Stimulated activated CD4-positive, alpha-beta T cell treated with anti-CD3 and anti-CD28 coated beads, Interleukin-12 subunit alpha, Interleukin-12 subunit beta, amount 100 ng/mL, for 48 hours (primary cell): ENCODE data around the gene RGS7.
"Not testable (repeated sequence)": the region's sequence is repeated elsewhere in the genome, so short reads cannot be mapped to it uniquely, and the experiment has no call there.

ENCODE experiments used
- DNase-seq, 3 donors: peaks; one replicate each; pipeline ENCODE4 v3.0.0-alpha.2; 2020; ENCODE audit warnings: low read depth in 2 of 3, low spot score in 1 of 3

RGS7 gene

DNA sequence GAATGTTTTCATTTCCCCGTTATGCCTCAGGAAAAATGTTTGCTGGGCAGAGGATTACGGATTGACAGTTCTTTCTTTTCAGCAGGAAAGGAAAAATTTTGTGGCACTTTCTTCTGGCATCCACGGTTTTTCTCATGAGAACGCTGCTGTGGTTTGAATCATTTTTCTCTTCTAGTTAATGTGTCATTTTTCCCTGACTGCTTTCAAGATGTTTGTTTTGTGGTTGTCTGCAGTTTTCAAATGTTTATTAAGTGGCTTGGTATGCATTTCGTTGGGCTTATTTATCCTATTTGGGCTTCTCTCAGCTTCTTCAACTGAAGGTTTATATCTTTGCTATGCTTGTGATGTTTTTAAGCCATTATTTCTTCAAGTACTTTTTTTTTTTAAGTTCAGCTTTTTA is 359.0 kb downstream of the RGS7 start:
- no peak for DNase-seq

DNA sequence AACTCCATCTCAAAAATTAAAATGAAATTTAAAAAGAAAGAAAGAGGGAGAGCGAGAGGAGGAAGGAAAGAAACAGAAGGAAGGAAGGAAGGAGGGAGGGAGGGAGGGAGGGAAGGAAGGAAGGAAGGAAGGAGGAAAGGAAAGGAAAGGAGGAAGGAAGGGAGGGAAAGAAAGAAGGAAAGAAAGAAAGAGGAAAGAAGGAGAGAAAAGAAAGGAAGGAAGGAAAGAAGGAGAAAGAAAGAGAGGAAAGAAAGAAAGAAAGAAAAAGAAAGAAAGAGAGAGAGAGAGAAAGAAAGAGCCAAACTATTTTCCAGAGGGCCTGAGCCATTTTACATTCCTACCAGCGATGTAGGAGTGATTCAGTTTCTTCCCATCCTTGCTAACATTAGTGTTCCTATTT is 364.0 kb downstream of the RGS7 start:
- no peak for DNase-seq

DNA sequence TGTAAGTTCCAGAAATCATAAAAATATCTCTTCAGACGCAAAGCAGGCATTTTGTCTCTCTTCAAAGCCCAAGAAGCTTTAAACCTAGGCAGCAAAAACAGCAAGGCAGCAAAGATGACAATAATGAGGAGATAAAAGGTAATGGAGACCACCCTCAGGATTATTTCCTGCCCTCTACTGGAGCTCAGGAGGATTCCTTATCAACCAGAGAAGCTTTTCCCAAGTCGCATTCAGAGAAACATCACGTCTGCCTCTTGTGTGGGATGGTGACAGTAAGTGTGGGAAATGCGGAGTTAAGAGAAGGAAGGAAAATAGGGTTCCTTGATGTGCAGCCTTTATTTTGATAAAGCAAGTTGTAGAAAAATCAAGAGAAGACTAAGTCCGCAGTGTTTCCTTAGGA is 365.8 kb downstream of the RGS7 start:
- no peak for DNase-seq

DNA sequence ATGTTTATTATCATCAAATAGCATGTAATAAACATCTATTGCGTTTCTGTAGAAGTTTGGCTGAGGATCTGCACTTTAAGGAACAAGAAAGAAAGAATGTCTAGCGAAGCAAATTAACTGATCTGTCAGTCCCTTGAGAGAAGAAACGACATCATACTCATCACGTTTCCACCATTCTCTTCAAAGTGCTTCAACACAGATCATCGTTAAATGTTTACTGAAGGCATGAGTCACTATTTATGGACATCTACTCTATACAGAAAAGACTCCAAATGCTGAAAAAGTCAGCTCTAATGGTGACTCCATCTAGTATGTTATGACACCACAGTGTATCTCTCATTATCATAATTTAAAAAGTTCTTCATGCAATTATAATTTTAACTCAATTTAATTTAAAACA is 369.1 kb downstream of the RGS7 start:
- no peak for DNase-seq

DNA sequence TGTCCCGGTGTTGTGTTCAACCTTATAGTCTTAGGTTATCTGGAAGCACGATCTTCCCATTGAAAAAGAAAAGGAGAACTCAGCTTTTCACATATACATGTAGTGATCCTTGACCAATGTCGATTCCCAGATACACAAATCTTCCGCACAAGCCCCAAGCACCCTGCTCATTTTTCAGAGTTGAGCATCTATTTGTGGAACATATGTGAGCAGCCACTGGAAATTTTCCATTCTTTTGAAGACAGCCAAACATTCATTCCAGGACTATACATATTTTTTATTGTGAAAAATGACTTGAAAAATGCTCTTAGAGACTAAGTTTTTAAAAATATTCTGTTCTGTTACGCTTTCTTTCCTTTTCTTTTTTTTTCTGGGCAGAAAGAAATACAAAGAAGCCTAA is 371.9 kb downstream of the RGS7 start:
- no peak for DNase-seq

DNA sequence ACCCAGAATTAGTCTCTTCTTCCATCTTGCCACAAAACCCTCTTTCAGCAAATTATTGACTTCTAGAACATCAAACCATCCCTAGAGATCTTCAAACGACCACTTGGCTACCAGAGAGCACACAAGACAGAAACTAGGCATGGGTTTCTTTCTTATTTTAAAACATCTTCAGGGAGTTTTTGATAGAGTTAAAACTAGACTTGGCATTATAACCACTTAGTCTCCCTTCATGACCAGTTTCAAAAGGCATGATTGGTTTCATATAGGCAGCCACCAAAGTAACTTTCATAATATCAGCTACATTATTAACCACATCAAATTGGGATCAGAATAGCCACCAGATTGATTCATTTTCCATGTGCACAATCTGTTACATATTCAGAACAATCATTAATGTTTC is 376.7 kb downstream of the RGS7 start:
- DNase-seq: no peak

DNA sequence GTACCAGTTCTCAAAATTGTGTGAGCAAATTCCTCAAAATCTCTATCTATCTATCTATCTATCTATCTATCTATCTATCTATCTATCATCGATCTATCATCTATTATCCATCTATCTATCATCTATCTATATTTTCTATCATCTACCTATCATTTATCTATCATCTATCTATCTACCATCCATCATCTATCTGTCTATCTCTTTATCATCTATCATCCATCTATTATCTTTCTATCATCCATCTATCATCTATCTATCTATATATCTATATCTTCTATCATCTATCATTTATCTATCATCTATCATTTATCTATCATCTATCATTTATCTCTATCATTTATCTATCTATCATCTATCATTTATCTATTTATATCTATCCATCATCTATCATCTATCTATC is 380.3 kb downstream of the RGS7 start:
- no peak for DNase-seq

DNA sequence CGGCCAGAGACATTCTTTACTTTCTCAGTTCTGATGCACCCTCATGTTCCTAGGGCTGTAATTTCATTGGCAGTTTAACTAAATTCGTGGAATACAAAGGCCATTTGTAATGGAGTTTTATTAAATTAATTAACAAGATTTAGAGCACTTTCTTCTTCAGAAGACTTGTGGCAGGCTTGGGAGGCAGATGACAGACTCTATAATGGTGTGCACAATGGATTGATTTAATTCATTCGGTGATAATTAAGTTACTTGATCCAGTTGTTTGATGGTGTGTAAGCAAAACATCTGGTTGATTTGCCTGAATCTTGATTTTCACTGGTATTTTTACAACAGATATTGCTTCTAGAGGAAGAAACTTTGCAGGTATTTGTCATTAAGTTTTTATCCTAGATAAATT is 383.1 kb downstream of the RGS7 start:
- no peak for DNase-seq

DNA sequence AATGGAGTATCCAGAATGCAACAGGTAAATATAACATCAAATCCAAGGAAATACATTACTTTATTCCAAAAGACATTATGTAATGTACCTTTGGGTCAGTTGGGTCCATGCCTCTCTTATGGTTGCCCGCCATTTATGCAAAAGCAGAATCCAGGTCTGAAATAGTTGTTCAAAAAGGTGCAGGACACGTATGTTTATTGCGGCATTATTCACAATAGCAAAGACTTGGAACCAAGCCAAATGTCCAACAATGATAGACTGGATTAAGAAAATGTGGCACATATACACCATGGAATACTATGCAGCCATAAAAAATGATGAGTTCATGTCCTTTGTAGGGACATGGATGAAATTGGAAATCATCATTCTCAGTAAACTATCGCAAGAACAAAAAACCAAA is 384.9 kb downstream of the RGS7 start:
- DNase-seq: not testable (repeated sequence)

DNA sequence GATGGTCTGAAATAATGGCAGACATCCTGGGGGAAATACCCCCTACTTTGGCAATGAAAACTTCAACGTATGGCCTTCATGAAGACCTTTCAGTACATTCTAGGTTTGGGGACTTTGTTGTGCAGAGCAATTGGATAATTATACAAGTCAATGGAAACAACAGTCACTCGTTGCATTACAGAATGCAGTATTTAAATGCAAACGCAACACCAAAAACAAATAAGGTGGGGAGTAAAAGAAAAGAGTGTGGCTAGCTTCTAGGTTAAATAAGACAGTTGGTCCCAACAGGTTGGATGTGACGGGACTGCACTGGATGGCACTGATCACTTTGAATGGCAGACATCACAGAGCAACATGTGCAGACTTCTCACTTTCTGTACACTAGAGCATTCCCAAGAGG is 386.8 kb downstream of the RGS7 start:
- DNase-seq: no peak

DNA sequence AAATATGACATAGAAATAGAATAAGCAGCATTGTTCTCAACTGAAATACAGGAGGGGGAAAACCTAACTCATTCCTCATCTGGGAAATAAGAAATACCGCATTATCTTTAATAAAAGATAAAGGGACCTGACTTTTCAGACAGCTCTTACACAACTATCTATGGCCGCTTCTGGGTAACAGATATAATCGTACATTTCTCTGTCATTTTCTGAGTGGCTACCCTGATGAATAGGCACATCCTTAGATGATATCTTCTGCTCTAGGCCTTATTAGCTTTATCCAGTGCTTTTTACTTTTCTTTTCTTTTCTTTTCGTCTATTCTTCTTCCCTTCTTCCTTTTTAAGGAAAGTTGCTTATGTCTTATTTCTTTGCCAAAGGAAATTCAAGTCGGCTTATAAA is 388.1 kb downstream of the RGS7 start:
- DNase-seq: no peak

DNA sequence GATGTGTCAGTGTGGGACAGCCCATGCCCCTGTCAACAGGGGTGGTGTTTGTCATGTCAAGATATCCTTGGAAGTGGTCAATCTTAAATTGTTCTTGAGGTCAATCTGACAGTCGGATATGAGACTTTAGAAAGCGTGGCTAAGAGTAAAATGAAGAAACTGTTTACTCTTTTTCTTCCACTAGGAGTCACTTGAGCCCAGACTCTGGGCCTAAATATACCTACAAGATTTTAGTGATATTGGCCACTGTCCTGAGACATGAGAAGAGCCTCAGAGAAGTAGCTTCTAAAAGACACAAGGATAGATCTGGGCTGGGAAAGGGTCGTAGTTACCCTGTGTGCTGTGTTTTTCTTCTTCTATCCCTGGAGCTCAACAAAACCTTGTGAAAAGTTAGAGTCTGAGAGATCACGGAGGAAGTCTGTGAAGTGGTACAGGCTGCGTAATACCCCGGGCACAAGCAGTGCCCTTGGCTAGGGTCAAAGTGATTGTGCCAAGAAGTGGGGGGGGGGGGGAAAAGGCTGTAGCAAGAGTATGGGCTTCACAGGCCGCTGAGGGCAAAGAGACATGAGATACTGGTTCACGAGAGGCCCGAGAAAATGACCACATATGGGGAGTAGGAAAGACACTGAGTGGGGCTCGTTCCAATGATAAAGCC is 389.8 kb downstream of the RGS7 start:
- DNase-seq: no peak

DNA sequence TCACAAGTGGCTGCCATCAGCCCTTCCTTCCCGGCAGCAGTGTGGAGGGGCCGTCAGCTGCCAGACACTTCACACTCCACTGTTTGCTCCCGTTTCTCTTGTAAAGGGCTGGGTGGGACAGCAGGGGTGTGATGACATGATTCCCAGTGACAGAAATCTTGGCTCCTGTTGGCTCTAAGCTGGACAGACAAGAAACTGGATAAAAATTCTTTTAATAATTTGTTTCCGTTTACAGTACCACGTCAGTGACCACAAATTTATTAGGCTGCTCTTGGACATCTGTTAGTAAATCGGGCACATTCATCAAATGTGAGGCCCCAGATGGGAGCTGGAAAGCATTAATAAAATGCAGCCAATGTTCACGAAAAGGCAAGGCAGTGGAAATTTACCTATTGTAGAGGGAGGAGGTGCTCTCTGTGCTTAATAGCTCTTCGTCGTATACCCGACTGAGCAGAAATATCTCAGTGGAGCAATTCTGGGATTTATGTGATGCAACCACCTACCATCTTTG is 391.4 kb downstream of the RGS7 start:
- DNase-seq: no peak

DNA sequence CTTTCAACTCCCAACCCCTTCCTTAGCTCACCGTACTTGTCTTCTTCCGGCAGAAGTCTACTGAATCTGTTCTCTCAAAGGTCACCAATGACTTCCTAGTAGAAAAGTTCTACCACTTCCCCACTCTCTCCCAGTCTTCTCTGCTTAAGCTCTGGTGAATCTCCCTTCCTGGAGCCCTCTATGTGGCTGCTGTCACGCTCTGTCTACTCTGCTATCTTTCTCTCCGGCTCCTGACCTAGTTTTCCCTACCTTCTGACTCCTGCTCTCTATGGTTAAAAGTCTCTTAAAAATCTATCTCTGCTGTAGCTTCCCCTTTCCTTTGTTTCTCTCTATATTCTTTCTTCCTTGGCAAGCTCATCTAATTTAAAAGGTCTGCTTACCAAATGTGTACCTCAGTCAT is 394.9 kb downstream of the RGS7 start:
- DNase-seq: no peak

DNA sequence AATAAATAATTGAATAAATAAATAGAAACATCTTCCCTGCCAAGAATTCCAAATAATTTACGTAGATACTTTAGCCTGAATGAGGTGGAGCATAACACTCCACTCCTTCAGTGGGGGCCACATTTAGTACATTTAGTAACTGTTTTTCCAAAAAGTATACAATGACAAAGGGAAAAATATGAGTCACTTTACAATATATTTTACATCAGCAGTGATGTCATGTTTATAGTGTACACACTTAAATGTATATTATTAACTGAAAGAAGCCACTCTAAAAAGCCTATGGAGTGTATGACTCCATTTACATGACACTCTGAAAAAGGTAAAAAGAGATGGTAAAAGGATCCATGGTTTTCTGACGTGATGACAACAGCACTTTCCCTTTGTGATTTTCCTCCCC is 400.6 kb downstream of the RGS7 start:
- DNase-seq: no peak

DNA sequence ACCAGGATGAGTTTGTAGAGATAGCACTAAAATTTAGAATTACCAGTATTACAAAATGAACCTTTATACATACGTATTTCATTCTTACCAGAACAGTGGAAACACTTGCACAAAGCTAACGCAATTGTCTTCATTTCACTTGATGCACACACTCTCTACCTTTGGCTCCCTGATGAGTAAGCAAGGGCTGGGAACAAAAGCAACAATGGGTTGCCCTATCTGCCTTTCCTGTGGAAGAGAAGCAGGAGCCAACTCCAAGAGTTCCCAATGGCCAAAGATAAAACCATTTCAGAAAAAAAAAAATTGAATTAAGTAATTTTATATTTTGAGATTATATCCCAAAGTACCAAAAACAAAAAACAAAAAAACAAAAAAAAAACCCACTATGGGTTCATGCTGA is 401.0 kb downstream of the RGS7 start:
- DNase-seq: no peak

DNA sequence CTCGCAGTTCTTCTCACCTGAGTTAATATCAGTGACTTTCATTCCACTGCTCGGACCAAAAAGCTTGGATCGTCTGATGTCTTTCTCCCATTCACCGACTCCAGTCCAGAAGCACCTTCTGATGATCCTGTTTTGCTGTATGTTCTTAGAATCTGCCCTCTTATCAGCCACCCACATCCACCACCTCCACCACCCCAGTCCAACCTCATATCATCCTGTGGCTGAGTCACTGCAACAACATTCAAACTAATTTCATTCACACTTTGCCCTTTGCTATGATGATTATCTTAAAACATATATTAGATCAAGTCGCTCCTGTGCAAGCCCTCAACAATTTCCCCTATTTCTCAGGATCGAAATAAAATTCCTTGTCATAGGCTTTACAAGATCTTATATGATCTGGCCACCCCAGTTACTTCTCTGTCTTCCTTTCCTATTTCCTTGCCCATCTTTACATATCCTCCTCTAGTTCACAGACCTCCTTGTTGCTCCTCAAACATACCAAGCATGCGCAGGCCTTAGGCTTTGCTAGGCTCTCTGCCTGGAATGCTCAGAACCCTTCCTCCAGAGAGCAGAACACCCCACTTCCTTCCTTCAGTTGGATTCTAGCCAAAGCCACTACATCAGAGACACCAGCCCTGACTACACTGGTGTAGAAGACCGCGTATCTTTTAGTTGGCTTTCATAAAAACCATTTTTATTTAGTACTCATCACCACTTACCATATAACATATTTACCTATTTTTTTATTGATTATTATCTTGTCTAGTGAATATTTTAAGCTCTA is 409.4 kb downstream of the RGS7 start:
- DNase-seq: no peak

DNA sequence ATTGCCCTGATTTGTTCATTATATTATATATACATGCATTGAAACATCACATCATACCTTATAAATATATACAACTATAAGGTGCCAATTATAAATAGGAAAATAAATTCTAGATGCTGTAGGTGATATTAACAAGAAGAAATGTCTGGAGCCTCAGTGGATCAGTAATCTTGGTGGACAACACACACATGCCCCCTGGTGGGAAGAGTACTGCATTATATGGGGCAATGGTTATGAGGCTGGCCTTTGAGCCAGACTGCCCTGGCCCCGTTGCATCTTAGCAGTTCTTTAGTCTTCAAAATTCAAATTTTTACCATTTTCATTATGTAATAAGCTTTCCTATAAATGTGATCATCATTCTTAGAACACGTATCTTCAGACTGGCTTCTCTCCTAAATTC is 410.1 kb downstream of the RGS7 start:
- no peak for DNase-seq

DNA sequence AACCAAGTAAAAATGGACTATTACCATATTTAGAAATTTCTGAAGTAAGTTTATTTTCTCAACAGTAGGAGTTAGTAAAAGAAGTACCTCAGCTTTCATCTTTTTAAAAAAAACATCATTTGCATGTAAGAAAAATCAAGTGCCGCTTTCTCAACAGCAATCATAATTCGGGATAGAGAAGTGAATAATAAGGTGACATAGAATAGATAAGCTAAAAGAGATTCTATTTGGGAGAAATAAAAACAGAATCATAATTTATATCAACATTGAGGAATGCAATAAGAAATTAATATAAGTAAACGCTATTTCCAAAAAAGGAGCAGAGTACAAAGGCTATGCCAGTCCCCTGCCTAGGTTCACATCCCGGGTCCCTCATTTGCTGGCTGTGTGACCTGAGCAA is 414.1 kb downstream of the RGS7 start:
- DNase-seq: no peak

DNA sequence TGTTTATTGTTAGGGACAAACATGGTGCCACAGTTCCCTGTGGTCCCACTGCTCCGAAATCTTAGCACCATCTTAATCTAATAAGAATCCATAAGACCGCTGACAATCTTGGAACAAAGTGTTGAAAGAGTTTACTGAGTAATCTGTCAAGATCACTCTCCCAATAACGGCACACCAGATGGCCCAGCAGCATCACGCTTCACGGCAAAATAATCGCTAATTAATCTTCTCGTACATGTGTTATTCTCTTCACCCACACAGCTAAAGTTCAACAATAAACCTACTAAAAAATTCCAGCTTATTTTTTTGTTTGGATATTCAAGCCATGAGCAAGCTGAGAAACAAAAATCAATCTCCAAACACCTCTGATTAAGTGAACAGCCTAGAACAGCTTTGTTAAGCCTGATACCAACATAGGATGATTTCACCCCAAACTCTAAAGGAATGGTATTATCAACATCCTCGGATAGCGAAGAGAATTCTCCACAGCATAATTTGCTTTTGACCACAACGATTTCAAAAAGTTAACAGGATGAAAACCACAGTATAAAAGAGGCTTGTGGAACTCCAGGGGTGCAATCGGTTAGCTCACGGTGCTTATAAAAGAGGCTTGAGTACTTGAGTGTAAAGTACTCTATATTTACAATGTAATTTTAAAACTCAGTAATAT is 415.2 kb downstream of the RGS7 start:
- DNase-seq: no peak

DNA sequence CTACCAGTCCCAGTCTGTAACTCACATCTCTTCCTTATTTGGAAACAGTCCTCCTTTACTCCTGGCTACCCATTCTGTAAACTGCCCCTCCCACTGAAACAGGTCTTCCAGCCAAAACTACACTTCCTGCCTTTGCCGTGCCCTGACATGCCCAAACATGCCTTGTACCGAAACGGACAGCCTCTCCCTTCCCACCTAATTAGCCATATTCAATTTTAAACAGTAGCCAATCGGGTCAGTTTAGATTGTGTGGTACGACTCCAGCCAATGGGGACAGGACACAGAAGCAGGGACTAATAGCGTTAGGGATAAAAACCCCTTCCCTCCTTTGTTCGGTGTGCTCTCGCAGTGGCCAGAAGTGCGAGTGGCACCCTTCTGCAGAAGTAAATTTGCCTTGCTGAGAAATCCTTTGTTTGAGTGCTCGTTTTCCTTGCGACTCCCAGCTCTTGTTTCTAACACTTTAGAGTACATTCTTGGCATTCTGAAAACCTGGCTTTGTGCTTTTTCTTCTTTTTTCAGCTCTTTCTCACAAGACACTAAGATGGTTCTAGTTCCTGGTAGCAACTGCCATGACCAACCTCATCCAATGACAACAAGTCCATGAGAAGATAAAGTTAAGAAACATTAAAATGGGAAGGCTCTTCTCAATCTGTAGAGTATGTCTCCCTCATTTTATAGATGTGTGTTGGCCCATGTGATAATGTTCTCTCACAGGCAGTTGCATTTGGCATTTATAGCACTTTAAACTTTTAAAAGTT is 419.9 kb downstream of the RGS7 start:
- no peak for DNase-seq

DNA sequence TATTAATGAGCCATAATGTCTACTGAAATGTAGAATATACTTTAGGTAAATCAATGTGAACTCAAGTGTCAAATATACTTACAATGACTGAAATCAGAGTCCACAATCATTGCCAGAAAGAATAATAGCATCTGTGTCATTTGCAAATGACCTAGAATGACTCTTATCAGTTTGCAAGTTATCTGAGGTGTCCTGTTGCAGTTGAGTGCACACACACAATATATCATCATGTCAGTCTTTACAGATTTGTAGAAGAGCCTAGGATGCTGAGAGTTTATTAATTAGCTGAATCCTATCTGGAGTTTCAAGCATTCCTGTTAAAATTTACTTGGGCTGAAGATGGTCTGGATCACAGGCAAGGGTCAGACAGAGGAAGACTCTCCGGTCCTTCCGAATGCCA is 421.1 kb downstream of the RGS7 start:
- DNase-seq: no peak
